ENCODE data around the gene EPHA5.

The EPHA5 gene

DNA sequence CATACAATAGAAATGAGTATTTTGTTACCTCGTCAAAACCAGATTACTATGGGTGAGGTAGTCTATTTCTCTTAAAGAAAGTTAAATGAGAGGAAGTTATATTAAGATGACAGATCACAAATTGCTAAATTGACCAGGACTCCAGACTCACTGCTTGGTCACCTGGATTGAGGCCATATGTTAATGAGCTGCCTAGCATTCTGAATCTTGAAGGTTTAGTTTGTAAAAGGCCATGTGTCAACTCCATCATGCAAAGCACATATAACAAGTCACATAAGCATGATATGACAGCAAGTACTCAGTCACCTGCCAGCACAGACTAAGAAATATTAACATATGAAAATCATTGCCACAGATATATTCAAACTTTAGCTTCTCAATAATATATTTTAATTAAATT lies 72.6 kb downstream of the EPHA5 start:
- Histone ChIP-seq H3K4me1 (ENCODE audit: insufficient read depth, low read length) (no peaks in the 10 kb centered on the region), H2AFZ (ENCODE audit: low read depth, low read length) (no peak overlapping the region), H3K4me3 (ENCODE audit: low read length) (no peak overlapping the region), H3K36me3 (ENCODE audit: insufficient read depth, low read length) (no peaks in the 10 kb centered on the region), H3K9me3 (ENCODE audit: low read length) (no peaks in the 10 kb centered on the region), H3K27me3 (ENCODE audit: insufficient read depth, low read length) (no peaks in the 10 kb centered on the region)

DNA sequence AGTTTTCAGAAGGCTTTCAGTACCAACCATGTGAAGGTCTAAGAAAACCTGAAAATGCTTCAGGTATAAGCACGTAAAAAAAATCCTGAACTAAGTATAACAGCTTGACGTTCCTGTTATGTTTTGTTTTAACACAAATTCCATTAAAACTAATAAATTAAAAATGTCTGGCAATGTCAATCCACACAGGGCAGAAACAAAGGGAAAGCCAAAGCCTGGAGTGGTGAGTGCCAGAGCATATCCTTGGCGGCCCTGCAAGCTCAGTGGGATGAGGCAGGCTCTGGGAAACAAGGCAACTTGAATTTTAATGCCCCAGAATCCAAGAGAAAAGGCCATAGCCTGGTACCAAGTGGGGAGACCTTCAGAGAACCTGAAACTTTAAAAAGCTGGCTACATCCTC lies 78.2 kb downstream of the EPHA5 start:
- H3K27me3 ChIP-seq (ENCODE audit: insufficient read depth, low read length): no peaks in the 10 kb centered on the region
- peaks cover 43% of the 10 kb centered on the region for H3K4me1 ChIP-seq (ENCODE audit: insufficient read depth, low read length)
- H2AFZ ChIP-seq (ENCODE audit: low read depth, low read length): peak overlapping the region; percentile 10
- no peaks in the 10 kb centered on the region for H3K36me3 ChIP-seq (ENCODE audit: insufficient read depth, low read length)
- H3K9me3 ChIP-seq (ENCODE audit: low read length): no peaks in the 10 kb centered on the region
- H3K4me3 ChIP-seq (ENCODE audit: low read length): no peak overlapping the region

DNA sequence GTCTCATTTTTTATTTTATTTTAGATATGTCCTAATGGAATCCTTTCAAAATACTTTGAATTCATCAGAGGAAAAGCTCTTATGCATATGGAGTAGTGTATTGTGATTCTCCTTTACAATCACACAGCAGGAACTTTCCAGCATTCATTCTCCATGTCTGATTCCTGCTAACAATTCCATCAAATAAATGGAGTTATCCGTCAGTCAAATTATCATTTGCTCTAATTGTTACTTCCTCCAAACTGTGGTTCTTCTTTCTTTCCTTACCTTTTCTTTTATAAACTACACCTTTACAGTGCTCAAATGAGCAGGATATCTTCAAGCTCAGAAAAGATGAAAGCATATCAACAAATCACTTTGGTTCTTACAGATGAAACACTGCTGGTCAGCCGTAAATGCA lies 80.4 kb downstream of the EPHA5 start:
- Histone ChIP-seq H3K4me3 (ENCODE audit: low read length) (peak overlapping the region; percentile 21), H2AFZ (ENCODE audit: low read depth, low read length) (peak overlapping the region; percentile 72), H3K4me1 (ENCODE audit: insufficient read depth, low read length) (peaks cover 43% of the 10 kb centered on the region), H3K36me3 (ENCODE audit: insufficient read depth, low read length) (no peaks in the 10 kb centered on the region), H3K27me3 (ENCODE audit: insufficient read depth, low read length) (no peaks in the 10 kb centered on the region), H3K9me3 (ENCODE audit: low read length) (no peaks in the 10 kb centered on the region)

DNA sequence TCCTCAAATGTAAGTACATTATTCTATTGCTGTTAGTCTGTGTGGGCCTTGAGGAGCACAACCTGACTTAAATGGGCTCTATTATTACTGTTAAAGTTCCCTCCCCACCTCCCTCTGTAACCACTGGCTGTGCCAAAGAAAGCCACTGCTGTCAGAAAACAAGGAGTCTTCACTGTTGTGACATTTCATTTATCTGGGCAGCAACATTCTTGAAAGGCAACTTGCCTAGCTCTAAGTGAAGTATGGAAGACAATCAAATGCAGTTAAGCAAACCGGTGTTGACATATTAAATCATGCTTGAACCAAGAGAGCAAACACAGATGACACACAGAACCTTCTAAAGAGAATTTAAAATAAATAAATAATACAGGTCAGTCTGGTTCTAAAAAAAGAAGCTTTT lies 81.0 kb downstream of the EPHA5 start:
- peaks cover 43% of the 10 kb centered on the region for H3K4me1 ChIP-seq (ENCODE audit: insufficient read depth, low read length)
- no peaks in the 10 kb centered on the region for H3K36me3 ChIP-seq (ENCODE audit: insufficient read depth, low read length)
- no peak overlapping the region for H2AFZ ChIP-seq (ENCODE audit: low read depth, low read length)
- H3K4me3 ChIP-seq (ENCODE audit: low read length): no peak overlapping the region
- H3K9me3 ChIP-seq (ENCODE audit: low read length): no peaks in the 10 kb centered on the region
- no peaks in the 10 kb centered on the region for H3K27me3 ChIP-seq (ENCODE audit: insufficient read depth, low read length)

DNA sequence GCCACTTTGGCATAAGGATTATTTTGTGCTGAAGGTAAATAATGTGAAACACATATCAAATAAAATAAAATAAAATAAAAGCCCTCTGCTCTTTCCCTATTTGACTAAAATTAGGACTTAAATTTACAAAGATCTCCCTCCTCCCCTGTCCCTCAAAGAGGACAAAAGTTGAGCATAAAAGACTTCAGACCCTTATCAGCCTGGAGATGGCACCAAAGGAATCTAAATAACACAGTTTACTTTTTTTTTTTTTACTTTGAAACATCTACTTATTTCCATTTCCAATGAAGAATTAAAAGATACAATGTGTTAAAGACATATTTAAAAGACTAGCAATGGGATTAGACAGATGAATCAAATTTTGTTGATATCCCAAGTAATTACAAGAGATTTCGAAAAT lies 89.7 kb downstream of the EPHA5 start:
- Histone ChIP-seq H3K4me3 (ENCODE audit: low read length) (no peak overlapping the region), H3K27me3 (ENCODE audit: insufficient read depth, low read length) (no peaks in the 10 kb centered on the region), H2AFZ (ENCODE audit: low read depth, low read length) (no peak overlapping the region)

DNA sequence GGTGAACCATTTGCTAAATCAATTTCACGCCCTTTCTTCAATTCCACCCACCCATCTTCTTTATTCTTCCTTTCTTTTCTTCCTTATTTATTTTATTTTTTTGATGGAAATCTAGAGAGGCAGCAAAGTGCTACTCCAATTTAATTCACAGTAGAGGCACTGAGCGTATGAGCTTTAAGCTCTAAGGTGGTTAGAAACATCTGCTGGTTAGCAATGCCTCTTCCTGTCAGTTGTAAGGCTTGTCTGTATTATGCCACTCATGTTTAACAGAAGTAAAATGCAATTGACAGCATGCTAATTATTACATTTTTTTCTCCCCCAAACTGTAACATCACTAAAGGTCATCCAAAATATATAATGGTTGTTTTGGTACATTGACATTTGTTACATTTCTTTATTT lies 103.8 kb downstream of the EPHA5 start:
- Histone ChIP-seq H2AFZ (ENCODE audit: low read depth, low read length) (peak overlapping the region; percentile 46), H3K9me3 (ENCODE audit: low read length) (no peaks in the 10 kb centered on the region), H3K4me1 (ENCODE audit: insufficient read depth, low read length) (peaks cover 10% of the 10 kb centered on the region), H3K36me3 (ENCODE audit: insufficient read depth, low read length) (no peaks in the 10 kb centered on the region), H3K4me3 (ENCODE audit: low read length) (no peak overlapping the region), H3K27me3 (ENCODE audit: insufficient read depth, low read length) (no peaks in the 10 kb centered on the region)

More for the DNA sequence above, 89.7 kb downstream of the EPHA5 start:
- no peaks in the 10 kb centered on the region for H3K4me1 ChIP-seq (ENCODE audit: insufficient read depth, low read length)
- no peaks in the 10 kb centered on the region for H3K36me3 ChIP-seq (ENCODE audit: insufficient read depth, low read length)
- H3K9me3 ChIP-seq (ENCODE audit: low read length): no peaks in the 10 kb centered on the region

DNA sequence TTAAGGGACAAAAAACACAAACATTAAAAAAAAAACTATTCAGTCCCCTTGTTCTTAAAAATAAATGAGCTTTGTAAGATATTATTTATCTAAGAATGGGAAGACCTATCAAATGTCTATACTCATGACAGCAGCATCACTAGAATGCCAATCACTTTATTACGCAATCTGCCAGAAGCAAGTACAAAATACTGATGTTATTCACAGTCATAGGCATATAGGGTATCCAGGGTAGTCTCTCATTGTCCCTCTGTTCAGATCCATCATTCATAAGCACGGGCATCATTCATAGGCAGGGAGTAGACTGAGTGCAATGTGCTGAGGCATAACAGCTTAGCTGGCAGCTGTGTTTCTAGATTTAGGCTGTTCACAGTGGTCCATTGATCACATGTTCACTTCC lies 109.1 kb downstream of the EPHA5 start:
- Histone ChIP-seq H2AFZ (ENCODE audit: low read depth, low read length) (no peak overlapping the region), H3K27me3 (ENCODE audit: insufficient read depth, low read length) (no peaks in the 10 kb centered on the region), H3K9me3 (ENCODE audit: low read length) (no peaks in the 10 kb centered on the region), H3K4me1 (ENCODE audit: insufficient read depth, low read length) (peaks cover 10% of the 10 kb centered on the region), H3K4me3 (ENCODE audit: low read length) (no peak overlapping the region), H3K36me3 (ENCODE audit: insufficient read depth, low read length) (no peaks in the 10 kb centered on the region)

DNA sequence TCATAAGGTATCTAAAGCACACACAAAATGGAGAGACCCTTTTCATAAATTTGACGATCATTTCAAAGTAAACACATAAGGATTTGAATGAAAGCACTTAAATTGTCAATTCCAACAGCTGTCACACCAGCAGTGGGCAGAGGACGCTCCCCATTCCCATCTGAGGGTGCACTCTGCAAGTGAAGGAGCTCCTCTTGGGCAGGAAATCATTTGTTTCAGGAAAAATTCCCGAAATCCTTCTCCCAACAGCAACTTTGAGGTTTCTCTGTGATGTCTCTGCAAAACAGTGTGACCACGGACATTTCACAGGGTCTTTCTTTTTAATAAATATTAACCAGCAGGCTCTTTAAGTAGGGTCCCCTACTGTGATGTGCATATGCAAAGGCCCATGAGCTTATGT lies 111.0 kb downstream of the EPHA5 start:
- Histone ChIP-seq H2AFZ (ENCODE audit: low read depth, low read length) (no peak overlapping the region), H3K36me3 (ENCODE audit: insufficient read depth, low read length) (no peaks in the 10 kb centered on the region), H3K4me1 (ENCODE audit: insufficient read depth, low read length) (peaks cover 2% of the 10 kb centered on the region), H3K4me3 (ENCODE audit: low read length) (no peak overlapping the region), H3K9me3 (ENCODE audit: low read length) (no peaks in the 10 kb centered on the region), H3K27me3 (ENCODE audit: insufficient read depth, low read length) (no peaks in the 10 kb centered on the region)

DNA sequence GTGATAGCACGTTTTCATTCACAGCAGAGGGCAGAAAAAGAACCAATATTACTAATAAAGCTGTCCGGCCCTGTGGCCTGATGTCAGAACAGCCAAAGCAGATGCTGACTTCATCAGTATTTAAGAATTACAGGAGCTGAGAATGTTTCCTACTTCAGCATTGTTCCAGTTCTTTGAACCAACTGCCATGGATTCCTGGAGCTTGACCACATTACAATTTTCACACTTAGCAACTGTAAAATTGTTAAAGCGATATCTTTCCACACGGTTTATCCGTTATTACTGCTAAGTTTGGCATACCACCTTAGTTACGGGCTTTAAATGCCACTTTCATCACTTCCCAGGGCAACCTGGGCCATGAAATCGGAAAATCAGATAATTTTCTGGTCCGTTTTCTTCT lies 118.2 kb downstream of the EPHA5 start:
- H3K4me3 ChIP-seq (ENCODE audit: low read length): no peak overlapping the region
- H3K27me3 ChIP-seq (ENCODE audit: insufficient read depth, low read length): no peaks in the 10 kb centered on the region
- peak overlapping the region; percentile 8 for H2AFZ ChIP-seq (ENCODE audit: low read depth, low read length)
- no peaks in the 10 kb centered on the region for H3K36me3 ChIP-seq (ENCODE audit: insufficient read depth, low read length)
- H3K4me1 ChIP-seq (ENCODE audit: insufficient read depth, low read length): peaks cover 19% of the 10 kb centered on the region
- H3K9me3 ChIP-seq (ENCODE audit: low read length): no peaks in the 10 kb centered on the region

DNA sequence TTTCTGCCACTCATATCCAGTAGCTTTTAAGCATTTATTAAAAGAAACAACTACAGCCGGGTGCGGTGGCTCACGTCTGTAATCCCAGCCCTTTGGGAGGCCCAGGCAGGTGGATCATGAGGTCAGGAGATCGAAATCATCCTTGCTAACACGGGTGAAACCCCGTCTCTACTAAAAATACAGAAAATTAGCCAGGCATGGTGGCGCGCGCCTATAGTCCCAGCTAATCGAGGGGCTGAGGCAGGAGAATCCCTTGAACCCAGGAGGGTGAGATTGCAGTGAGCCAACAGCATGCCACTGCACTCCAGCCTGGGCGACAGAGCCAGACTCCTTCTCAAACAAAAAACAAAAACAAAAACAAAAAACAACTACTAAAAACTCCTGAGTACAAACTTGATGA lies 119.8 kb downstream of the EPHA5 start:
- Histone ChIP-seq H3K4me3 (ENCODE audit: low read length) (no peak overlapping the region), H3K36me3 (ENCODE audit: insufficient read depth, low read length) (no peaks in the 10 kb centered on the region), H3K4me1 (ENCODE audit: insufficient read depth, low read length) (peaks cover 19% of the 10 kb centered on the region), H3K9me3 (ENCODE audit: low read length) (no peaks in the 10 kb centered on the region), H2AFZ (ENCODE audit: low read depth, low read length) (no peak overlapping the region), H3K27me3 (ENCODE audit: insufficient read depth, low read length) (no peaks in the 10 kb centered on the region)

DNA sequence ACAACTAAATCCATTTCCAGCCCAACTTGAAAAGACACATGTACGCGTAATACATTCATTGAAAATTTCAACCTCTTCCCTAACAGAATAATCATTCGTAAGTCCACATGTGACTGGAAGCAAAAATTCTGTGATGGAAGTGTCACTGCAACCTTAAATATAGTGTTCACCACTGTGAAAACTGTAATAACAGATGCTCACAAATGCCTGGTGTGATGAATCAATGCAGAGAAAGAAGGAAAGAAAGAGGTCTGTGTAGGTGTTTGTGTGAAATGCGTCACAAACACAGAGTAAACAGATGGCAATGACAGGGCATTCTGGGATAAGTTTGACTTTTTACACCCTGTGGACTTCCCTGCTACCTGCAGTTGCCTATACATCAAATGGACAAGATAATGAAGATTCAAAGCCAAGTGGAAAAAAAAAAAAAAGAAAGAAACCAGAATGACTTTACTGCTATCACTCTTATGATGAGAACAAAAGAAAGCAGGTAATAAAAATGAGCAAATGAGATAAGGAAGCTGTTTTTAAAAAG lies 123.3 kb downstream of the EPHA5 start:
- Histone ChIP-seq H3K27me3 (ENCODE audit: insufficient read depth, low read length) (no peaks in the 10 kb centered on the region), H2AFZ (ENCODE audit: low read depth, low read length) (no peak overlapping the region), H3K9me3 (ENCODE audit: low read length) (no peaks in the 10 kb centered on the region), H3K4me3 (ENCODE audit: low read length) (no peak overlapping the region), H3K4me1 (ENCODE audit: insufficient read depth, low read length) (peaks cover 9% of the 10 kb centered on the region), H3K36me3 (ENCODE audit: insufficient read depth, low read length) (no peaks in the 10 kb centered on the region)

DNA sequence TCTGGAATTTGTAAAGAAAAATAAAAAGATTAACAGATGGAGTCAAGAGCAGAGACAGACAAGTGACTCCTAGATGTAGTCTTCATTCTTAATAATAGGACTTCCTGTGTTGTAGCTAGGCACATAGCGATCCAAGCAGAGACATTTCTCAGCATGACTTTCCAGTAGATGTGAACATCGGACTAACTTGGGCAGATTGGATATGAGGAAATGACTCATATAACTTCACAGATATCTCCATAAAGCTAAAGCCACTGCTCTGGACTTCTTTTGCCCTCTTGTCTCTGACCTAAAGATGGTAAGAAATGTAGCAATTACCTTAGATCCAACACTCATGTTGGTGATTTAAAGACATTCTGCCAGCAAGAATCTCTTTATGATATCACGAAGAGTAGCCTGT lies 131.7 kb downstream of the EPHA5 start:
- Histone ChIP-seq H3K4me3 (ENCODE audit: low read length) (no peak overlapping the region), H3K4me1 (ENCODE audit: insufficient read depth, low read length) (no peaks in the 10 kb centered on the region), H3K36me3 (ENCODE audit: insufficient read depth, low read length) (no peaks in the 10 kb centered on the region), H3K27me3 (ENCODE audit: insufficient read depth, low read length) (no peaks in the 10 kb centered on the region), H3K9me3 (ENCODE audit: low read length) (no peaks in the 10 kb centered on the region), H2AFZ (ENCODE audit: low read depth, low read length) (no peak overlapping the region)

DNA sequence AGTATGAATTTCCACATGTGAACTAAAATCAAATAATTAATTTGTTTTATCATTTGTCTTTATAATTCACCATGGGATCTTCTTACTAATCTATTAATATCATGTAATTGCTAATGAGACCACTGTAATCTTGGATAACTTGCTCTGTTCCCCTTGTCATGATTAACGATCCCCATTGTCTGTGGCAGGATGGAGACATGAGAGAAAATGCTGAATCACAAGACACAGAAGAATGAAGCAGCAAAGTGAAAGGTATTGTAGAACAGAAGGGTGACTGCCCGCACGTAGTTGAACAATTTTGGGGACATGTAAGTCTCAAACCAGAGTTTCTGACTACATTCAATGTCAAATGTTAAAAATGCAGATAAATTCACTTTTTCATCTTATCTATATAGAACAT lies 135.2 kb downstream of the EPHA5 start:
- H3K4me1 ChIP-seq (ENCODE audit: insufficient read depth, low read length): no peaks in the 10 kb centered on the region
- no peaks in the 10 kb centered on the region for H3K9me3 ChIP-seq (ENCODE audit: low read length)
- H3K4me3 ChIP-seq (ENCODE audit: low read length): no peak overlapping the region
- no peaks in the 10 kb centered on the region for H3K36me3 ChIP-seq (ENCODE audit: insufficient read depth, low read length)
- H3K27me3 ChIP-seq (ENCODE audit: insufficient read depth, low read length): no peaks in the 10 kb centered on the region
- no peak overlapping the region for H2AFZ ChIP-seq (ENCODE audit: low read depth, low read length)

DNA sequence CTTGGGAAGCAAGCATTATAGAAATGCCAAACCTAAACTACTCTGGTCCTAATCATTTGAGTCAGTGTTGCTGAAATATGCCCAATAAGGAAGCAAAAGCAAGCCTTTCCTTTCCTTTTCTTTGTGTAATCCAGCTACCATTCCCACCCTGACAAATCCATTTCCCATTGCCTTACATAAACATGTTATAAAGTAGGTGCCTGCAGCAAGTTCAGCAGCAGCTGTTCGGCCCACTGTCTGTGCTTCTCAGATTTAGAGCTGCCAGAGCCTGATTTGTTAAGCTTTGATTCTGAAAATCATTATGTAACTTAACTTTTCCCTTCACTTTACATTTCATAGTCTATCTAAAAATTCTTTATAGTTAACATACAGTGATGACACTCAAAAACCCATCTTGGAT lies 148.6 kb downstream of the EPHA5 start:
- Histone ChIP-seq H3K36me3 (ENCODE audit: insufficient read depth, low read length) (no peaks in the 10 kb centered on the region), H3K9me3 (ENCODE audit: low read length) (no peaks in the 10 kb centered on the region)

More for the DNA sequence above, 148.6 kb downstream of the EPHA5 start:
- Histone ChIP-seq H3K27me3 (ENCODE audit: insufficient read depth, low read length) (no peaks in the 10 kb centered on the region), H2AFZ (ENCODE audit: low read depth, low read length) (no peak overlapping the region), H3K4me1 (ENCODE audit: insufficient read depth, low read length) (no peaks in the 10 kb centered on the region), H3K4me3 (ENCODE audit: low read length) (no peak overlapping the region)
